H9 (cell line): ENCODE data around the gene PPP2R3C. TPM values are rescaled to one million over a fixed set of nuclear protein-coding genes. Genes with fewer than 3 reads are reported as not detected.

Experiments
- DNase-seq: peaks from one replicate; pipeline ENCODE4 v3.0.0-alpha.2; 2017
- H2AFZ ChIP-seq: one replicate; pipeline ENCODE4 v1.6.1; 2013; ENCODE audit warnings: mild to moderate bottlenecking, low read length, control low read depth, moderate library complexity
- H2AK5ac ChIP-seq: 2 replicates; pipeline ENCODE4 v1.6.1; 2013; ENCODE audit warnings: low read length, control low read depth, mixed read lengths; ENCODE audit not compliant: insufficient read length
- H2BK120ac ChIP-seq: one replicate; pipeline ENCODE4 v1.6.1; 2013; ENCODE audit warnings: low read depth, mild to moderate bottlenecking, low read length, control low read depth, inconsistent platforms; ENCODE audit not compliant: poor library complexity, severe bottlenecking
- H2BK12ac ChIP-seq: 2 replicates; pipeline ENCODE4 v1.6.1; 2013; ENCODE audit warnings: low read length, control low read depth, mixed read lengths, low read depth; ENCODE audit not compliant: insufficient read length
- H2BK15ac ChIP-seq: 2 replicates; pipeline ENCODE4 v1.6.1; 2013; ENCODE audit warnings: low read depth, low read length, control low read depth
- H2BK20ac ChIP-seq: one replicate; pipeline ENCODE4 v1.6.1; 2013; ENCODE audit warnings: low read depth, mild to moderate bottlenecking, low read length, control low read depth, inconsistent platforms; ENCODE audit not compliant: poor library complexity, severe bottlenecking
- H2BK5ac ChIP-seq: 2 replicates; pipeline ENCODE4 v1.6.1; 2013; ENCODE audit warnings: low read length, control low read depth, mixed read lengths; ENCODE audit not compliant: insufficient read length
- H3K14ac ChIP-seq: 2 replicates; pipeline ENCODE4 v1.6.1; 2013; ENCODE audit warnings: low read length, control low read depth; ENCODE audit not compliant: insufficient read depth
- H3K18ac ChIP-seq: 2 replicates; pipeline ENCODE4 v1.6.1; 2013; ENCODE audit warnings: low read depth, mild to moderate bottlenecking, mixed read lengths, low read length, control low read depth; ENCODE audit not compliant: insufficient read length
- H3K23ac ChIP-seq: 2 replicates; pipeline ENCODE4 v1.6.1; 2013; ENCODE audit warnings: low read length, control low read depth, mixed read lengths, low read depth; ENCODE audit not compliant: insufficient read length
- H3K23me2 ChIP-seq: 2 replicates; pipeline ENCODE4 v1.6.1; 2013; ENCODE audit warnings: low read depth, mild to moderate bottlenecking, mixed read lengths, low read length, control low read depth; ENCODE audit not compliant: insufficient read length, poor library complexity, severe bottlenecking
- H3K27ac ChIP-seq: 2 replicates; pipeline ENCODE4 v1.5.1; 2013; ENCODE audit warnings: low read length, control low read depth, mixed read lengths, low read depth; ENCODE audit not compliant: insufficient read length
- H3K27me3 ChIP-seq: 2 replicates; pipeline ENCODE4 v1.6.1; 2013; ENCODE audit warnings: low read length, control low read depth, inconsistent platforms; ENCODE audit not compliant: insufficient read depth
- H3K4ac ChIP-seq: 2 replicates; pipeline ENCODE4 v1.6.1; 2013; ENCODE audit warnings: low read depth, mild to moderate bottlenecking, control low read depth, inconsistent platforms, low read length, moderate library complexity
- H3K4me1 ChIP-seq: 2 replicates; pipeline ENCODE4 v1.6.1; 2013; ENCODE audit warnings: low read length, control low read depth, inconsistent platforms; ENCODE audit not compliant: insufficient read depth
- H3K4me2 ChIP-seq: 2 replicates; pipeline ENCODE4 v1.6.1; 2013; ENCODE audit warnings: low read length, control low read depth, mixed read lengths; ENCODE audit not compliant: insufficient read length, insufficient read depth
- H3K56ac ChIP-seq: 2 replicates; pipeline ENCODE4 v1.6.1; 2013; ENCODE audit warnings: low read depth, mild to moderate bottlenecking, mixed read lengths, low read length, control low read depth; ENCODE audit not compliant: insufficient read length
- H3K79me1 ChIP-seq: 2 replicates; pipeline ENCODE4 v1.6.1; 2013; ENCODE audit warnings: low read depth, mild to moderate bottlenecking, moderate library complexity, low read length, control low read depth, inconsistent platforms; ENCODE audit not compliant: insufficient read depth, poor library complexity, severe bottlenecking
- H3K79me2 ChIP-seq: 2 replicates; pipeline ENCODE4 v1.6.1; 2013; ENCODE audit warnings: low read length, control low read depth, inconsistent platforms; ENCODE audit not compliant: insufficient read depth
- H3K9ac ChIP-seq: 2 replicates; pipeline ENCODE4 v1.6.1; 2013; ENCODE audit warnings: low read length, control low read depth, mixed read lengths; ENCODE audit not compliant: insufficient read length; ENCODE audit errors: extremely low read depth
- H3K9me3 ChIP-seq: one replicate; pipeline ENCODE4 v1.6.1; 2013; ENCODE audit warnings: low read depth, low read length, inconsistent platforms; ENCODE audit not compliant: control insufficient read depth
- H3T11ph ChIP-seq: one replicate; pipeline ENCODE4 v1.6.1; 2013; ENCODE audit warnings: mild to moderate bottlenecking, low read length, control low read depth, inconsistent platforms
- H4K20me1 ChIP-seq: one replicate; pipeline ENCODE4 v1.6.1; 2013; ENCODE audit not compliant: control insufficient read depth, insufficient read length, insufficient read depth
- H4K5ac ChIP-seq: 2 replicates; pipeline ENCODE4 v1.6.1; 2013; ENCODE audit warnings: low read depth, mild to moderate bottlenecking, mixed read lengths, low read length, control low read depth; ENCODE audit not compliant: insufficient read length
- H4K8ac ChIP-seq: replicated peaks from 2 replicates; pipeline ENCODE4 v1.6.1; 2013; ENCODE audit warnings: low read length, control low read depth, mixed read lengths, low read depth; ENCODE audit not compliant: insufficient read length
- H4K91ac ChIP-seq: 2 replicates; pipeline ENCODE4 v1.6.1; 2013; ENCODE audit warnings: low read depth, mild to moderate bottlenecking, moderate library complexity, mixed read lengths, low read length, control low read depth; ENCODE audit not compliant: insufficient read length
- H3K27ac Mint-ChIP-seq, 3 experiments: 2 replicates in 2 of 3; 3 replicates in 1 of 3; pipeline ENCODE4 v1.8.0; 2020 to 2021; ENCODE audit warnings: mixed read lengths in 3 of 3, mild to moderate bottlenecking in 1 of 3, moderate library complexity in 1 of 3
- H3K27me3 Mint-ChIP-seq: 2 replicates; pipeline ENCODE4 v1.8.0; 2021; ENCODE audit warnings: low read depth, mild to moderate bottlenecking, moderate library complexity, mixed read lengths
- H3K36me3 Mint-ChIP-seq, 3 experiments: 2 replicates in 2 of 3; 3 replicates in 1 of 3; pipeline ENCODE4 v1.8.0; 2020 to 2021; ENCODE audit warnings: low read depth in 3 of 3, mixed read lengths in 3 of 3; ENCODE audit not compliant: insufficient read depth in 1 of 3
- H3K4me1 Mint-ChIP-seq, 2 experiments: 2 replicates each; pipeline ENCODE4 v1.8.0; 2020; ENCODE audit warnings: mixed read lengths in 2 of 2
- H3K4me3 Mint-ChIP-seq, 2 experiments: 2 replicates in 1 of 2; 3 replicates in 1 of 2; pipeline ENCODE4 v1.8.0; 2020 to 2021; ENCODE audit warnings: mild to moderate bottlenecking in 2 of 2, mixed read lengths in 2 of 2, moderate library complexity in 1 of 2
- H3K9me3 Mint-ChIP-seq, 2 experiments: 2 replicates in 1 of 2; 3 replicates in 1 of 2; pipeline ENCODE4 v1.8.0; 2020; ENCODE audit warnings: mild to moderate bottlenecking in 2 of 2, mixed read lengths in 2 of 2, moderate library complexity in 1 of 2
- WGBS: extraction: QIAGEN DNeasy Blood & Tissue Kit; methylation state at CpG from one replicate; pipeline ENCODE4 v1.1.7; 2013; ENCODE audit warnings: missing lambda C conversion rate, low lambda C conversion rate, mixed read lengths; ENCODE audit not compliant: insufficient read length; ENCODE audit errors: extremely low coverage; 5-methylcytosine and 5-hydroxymethylcytosine counted together
- total RNA-seq: library from RNA; stranded (reverse); gene quantifications from 2 replicates; pipeline ENCODE4 v1.2.1, GENCODE V29; 2021
- TF ChIP-seq, protein P1 (sequence below): fragments of 200-600 bp; sonication (generic); conservative IDR thresholded peaks from 3 replicates; pipeline ENCODE4 v1.8.0; 2021; ENCODE audit warnings: antibody characterized with exemption, mild to moderate bottlenecking

PPP2R3C gene
- total RNA-seq, 1 experiment from 2014 or later = 51.1 TPM

DNA sequence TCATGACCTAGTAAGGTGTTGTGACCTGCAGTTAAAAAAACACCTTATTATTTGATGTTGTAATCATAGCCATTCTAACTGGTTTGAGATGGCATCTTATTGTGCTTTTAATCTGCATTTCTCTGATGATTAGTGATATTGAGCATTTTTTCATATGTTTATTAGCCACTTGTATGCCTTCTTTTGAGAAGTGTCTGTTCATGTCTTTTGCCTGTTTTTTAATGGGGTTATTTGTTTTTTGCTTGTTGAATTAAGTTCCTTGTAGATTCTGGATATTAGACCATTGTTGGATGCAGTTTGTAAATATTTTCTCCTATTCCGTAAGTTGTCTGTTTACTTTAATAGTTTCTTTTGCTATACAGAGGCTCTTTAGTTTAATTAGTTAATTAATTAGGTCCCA, 41.6 kb upstream of the PPP2R3C start:
- H3K27ac ChIP-seq = no peak overlapping the region
- no peak overlapping the region for H2BK12ac ChIP-seq
- H4K91ac ChIP-seq = no peak overlapping the region
- no peak overlapping the region for H3K4ac ChIP-seq
- no CpG with 5 or more reads among the region's 1 CpG for WGBS
- no peak overlapping the region for H2BK5ac ChIP-seq
- no peak overlapping the region for H3K14ac ChIP-seq
- H3K79me2 ChIP-seq = no peaks in the 10 kb centered on the region
- no peaks in the 10 kb centered on the region for H3K4me1 ChIP-seq
- no peaks in the 10 kb centered on the region for H3K27me3 ChIP-seq
- H3K18ac ChIP-seq = no peak overlapping the region
- no peak overlapping the region for H3K4me2 ChIP-seq
- Mint-ChIP-seq H3K4me3 (no peak overlapping the region), H3K36me3 (peaks cover 7 to 15% (median 9%) of the 10 kb centered on the region in 3 experiments), H3K9me3 (no peaks in the 10 kb centered on the region), H3K27ac (no peak overlapping the region), H3K27me3 (no peaks in the 10 kb centered on the region), H3K4me1 (no peaks in the 10 kb centered on the region)
- no peaks in the 10 kb centered on the region for H3K79me1 ChIP-seq
- H3K9ac ChIP-seq = no peak overlapping the region
- H3T11ph ChIP-seq = no peak overlapping the region
- no peak overlapping the region for H4K5ac ChIP-seq
- TF ChIP-seq, protein P1, sequence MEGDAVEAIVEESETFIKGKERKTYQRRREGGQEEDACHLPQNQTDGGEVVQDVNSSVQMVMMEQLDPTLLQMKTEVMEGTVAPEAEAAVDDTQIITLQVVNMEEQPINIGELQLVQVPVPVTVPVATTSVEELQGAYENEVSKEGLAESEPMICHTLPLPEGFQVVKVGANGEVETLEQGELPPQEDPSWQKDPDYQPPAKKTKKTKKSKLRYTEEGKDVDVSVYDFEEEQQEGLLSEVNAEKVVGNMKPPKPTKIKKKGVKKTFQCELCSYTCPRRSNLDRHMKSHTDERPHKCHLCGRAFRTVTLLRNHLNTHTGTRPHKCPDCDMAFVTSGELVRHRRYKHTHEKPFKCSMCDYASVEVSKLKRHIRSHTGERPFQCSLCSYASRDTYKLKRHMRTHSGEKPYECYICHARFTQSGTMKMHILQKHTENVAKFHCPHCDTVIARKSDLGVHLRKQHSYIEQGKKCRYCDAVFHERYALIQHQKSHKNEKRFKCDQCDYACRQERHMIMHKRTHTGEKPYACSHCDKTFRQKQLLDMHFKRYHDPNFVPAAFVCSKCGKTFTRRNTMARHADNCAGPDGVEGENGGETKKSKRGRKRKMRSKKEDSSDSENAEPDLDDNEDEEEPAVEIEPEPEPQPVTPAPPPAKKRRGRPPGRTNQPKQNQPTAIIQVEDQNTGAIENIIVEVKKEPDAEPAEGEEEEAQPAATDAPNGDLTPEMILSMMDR = no peak
- DNase-seq = no peak
- H4K20me1 ChIP-seq = no peaks in the 10 kb centered on the region
- no peak overlapping the region for H2AFZ ChIP-seq
- no peak overlapping the region for H2AK5ac ChIP-seq
- H2BK120ac ChIP-seq = no peak overlapping the region
- no peak overlapping the region for H3K56ac ChIP-seq
- H4K8ac ChIP-seq = no peak overlapping the region
- no peak overlapping the region for H3K23ac ChIP-seq
- no peaks in the 10 kb centered on the region for H3K9me3 ChIP-seq
- H2BK15ac ChIP-seq = no peak overlapping the region
- no peaks in the 10 kb centered on the region for H3K23me2 ChIP-seq
- H2BK20ac ChIP-seq = no peak overlapping the region
